GM12874 (cell line): ENCODE measurements around the gene CTBP2.

Source experiments
- CTCF ChIP-seq: IDR thresholded peaks from 2 replicates; pipeline ENCODE4 v1.5.1; 2011; ENCODE audit warnings: low read depth, mild to moderate bottlenecking, control low read depth, low read length, moderate library complexity; ENCODE audit not compliant: insufficient read depth

CTBP2 gene

GRCh38 chr10:125020386-125020785 is 140.0 kb downstream of the CTBP2 start:
- no peak for TF ChIP-seq CTCF

- TF ChIP-seq CTCF, result no peak
Observed at GRCh38 chr10:125018576-125019143, 141.7 kb downstream of the CTBP2 start.

GRCh38 chr10:125017547-125018298 is 142.6 kb downstream of the CTBP2 start:
- TF ChIP-seq CTCF, result no peak

- no peak for TF ChIP-seq CTCF
Observed at GRCh38 chr10:125016611-125017202, 143.7 kb downstream of the CTBP2 start.

- TF ChIP-seq CTCF, result no peak
Observed at GRCh38 chr10:125016123-125016522, 144.2 kb downstream of the CTBP2 start.

- no peak for TF ChIP-seq CTCF
Observed at GRCh38 chr10:125015356-125015944, 144.9 kb downstream of the CTBP2 start.

GRCh38 chr10:125014836-125015355 is 145.5 kb downstream of the CTBP2 start:
- no peak for TF ChIP-seq CTCF
